ENCODE data around the gene UNKL. TPM values are rescaled to one million over a fixed set of nuclear protein-coding genes. Genes with fewer than 3 reads are reported as not detected.

Gene UNKL
- total RNA-seq, 2 donors from 2014 or later, result 32.6 to 96.7 TPM

- no peak overlapping the region for H3K4me3 ChIP-seq
- WGBS, result 82% methylated on average over 2 of the region's 2 CpGs
- no peaks in the 10 kb centered on the region for H3K9me3 ChIP-seq
- peaks cover 0 to 3% of the 10 kb centered on the region in 2 donors for H3K36me3 ChIP-seq
- TF ChIP-seq, protein P1, sequence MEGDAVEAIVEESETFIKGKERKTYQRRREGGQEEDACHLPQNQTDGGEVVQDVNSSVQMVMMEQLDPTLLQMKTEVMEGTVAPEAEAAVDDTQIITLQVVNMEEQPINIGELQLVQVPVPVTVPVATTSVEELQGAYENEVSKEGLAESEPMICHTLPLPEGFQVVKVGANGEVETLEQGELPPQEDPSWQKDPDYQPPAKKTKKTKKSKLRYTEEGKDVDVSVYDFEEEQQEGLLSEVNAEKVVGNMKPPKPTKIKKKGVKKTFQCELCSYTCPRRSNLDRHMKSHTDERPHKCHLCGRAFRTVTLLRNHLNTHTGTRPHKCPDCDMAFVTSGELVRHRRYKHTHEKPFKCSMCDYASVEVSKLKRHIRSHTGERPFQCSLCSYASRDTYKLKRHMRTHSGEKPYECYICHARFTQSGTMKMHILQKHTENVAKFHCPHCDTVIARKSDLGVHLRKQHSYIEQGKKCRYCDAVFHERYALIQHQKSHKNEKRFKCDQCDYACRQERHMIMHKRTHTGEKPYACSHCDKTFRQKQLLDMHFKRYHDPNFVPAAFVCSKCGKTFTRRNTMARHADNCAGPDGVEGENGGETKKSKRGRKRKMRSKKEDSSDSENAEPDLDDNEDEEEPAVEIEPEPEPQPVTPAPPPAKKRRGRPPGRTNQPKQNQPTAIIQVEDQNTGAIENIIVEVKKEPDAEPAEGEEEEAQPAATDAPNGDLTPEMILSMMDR (IDR thresholded peaks at IDR 0.05), result no peak
- intact Hi-C loops (cut with DNase I), result loop anchor here (10.0 kb wide), 1 partner anchor 202 kb away; the partner anchor contains the start of genes CRAMP1 and IFT140
- no peaks in the 10 kb centered on the region for H3K27me3 ChIP-seq (replicated peaks; ENCODE audit: insufficient read depth)
- H3K4me1 ChIP-seq (replicated peaks), result no peaks in the 10 kb centered on the region
- no peak overlapping the region for H3K27ac ChIP-seq
- no peak for DNase-seq (ENCODE audit: low spot score)
Measured at GRCh38 chr16:1412847-1413246, 1.7 kb downstream of the UNKL start.

GRCh38 chr16:1408171-1408837 lies 6.2 kb downstream of the UNKL start:
- peak; percentile 93 for DNase-seq (ENCODE audit: low spot score)
- Histone ChIP-seq H3K36me3 (peaks cover 0 to 3% of the 10 kb centered on the region in 2 donors), H3K9me3 (no peaks in the 10 kb centered on the region), H3K4me3 (peak overlapping the region; percentile 12 to 32), H3K27me3 (replicated peaks; ENCODE audit: insufficient read depth) (no peaks in the 10 kb centered on the region), H3K27ac (peak overlapping the region; percentile 20 to 37), H3K4me1 (replicated peaks) (peaks cover 3% of the 10 kb centered on the region)
- TF ChIP-seq, protein P1 (IDR thresholded peaks at IDR 0.05), result no peak
- peak; percentile 95 for TF ChIP-seq POLR2AphosphoS5 (IDR thresholded peaks at IDR 0.05)
- intact Hi-C loops (cut with DNase I), result loop anchor here (5.0 kb wide), 1 partner anchor 51 kb away; no protein-coding TSS in a partner anchor
- WGBS, result 3% methylated on average over 38 of the region's 42 CpGs

DNA sequence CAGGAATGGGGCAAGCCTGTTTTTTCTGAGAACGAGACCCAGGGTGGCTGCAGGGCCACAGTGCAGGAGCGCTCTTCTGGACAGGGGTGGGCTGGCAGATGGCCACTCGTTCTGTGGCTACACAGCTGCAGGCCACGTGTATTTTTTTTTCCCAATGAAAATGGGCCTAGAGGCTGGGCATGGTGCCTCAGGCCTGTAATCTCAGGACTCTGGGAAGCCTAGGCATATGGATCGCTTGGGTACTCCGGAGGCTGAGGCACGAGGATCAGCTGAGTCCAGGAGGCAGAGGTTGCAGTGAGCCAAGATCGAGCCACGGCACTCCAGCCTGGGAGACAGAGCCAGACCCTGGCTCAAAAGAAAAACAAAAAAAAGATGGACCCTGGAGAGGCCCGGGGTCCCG lies 6.8 kb downstream of the UNKL start:
- Histone ChIP-seq H3K27ac (peak overlapping the region in 1 of 2 donors; percentile 20), H3K4me3 (peak overlapping the region; percentile 12 to 32), H3K36me3 (peaks cover 0 to 7% of the 10 kb centered on the region in 2 donors), H3K4me1 (replicated peaks) (peaks cover 3% of the 10 kb centered on the region), H3K27me3 (replicated peaks; ENCODE audit: insufficient read depth) (no peaks in the 10 kb centered on the region), H3K9me3 (no peaks in the 10 kb centered on the region)
- intact Hi-C loops (cut with DNase I), result loop anchor here (5.0 kb wide), 1 partner anchor 50 kb away; no protein-coding TSS in a partner anchor
- 23% methylated on average over 10 of the region's 11 CpGs for WGBS
- no peak for DNase-seq (ENCODE audit: low spot score)
- TF ChIP-seq POLR2AphosphoS5 (IDR thresholded peaks at IDR 0.05) (no peak), POLR2A (IDR thresholded peaks at IDR 0.05) (no peak)
- TF ChIP-seq, protein P1 (IDR thresholded peaks at IDR 0.05), result no peak

DNA sequence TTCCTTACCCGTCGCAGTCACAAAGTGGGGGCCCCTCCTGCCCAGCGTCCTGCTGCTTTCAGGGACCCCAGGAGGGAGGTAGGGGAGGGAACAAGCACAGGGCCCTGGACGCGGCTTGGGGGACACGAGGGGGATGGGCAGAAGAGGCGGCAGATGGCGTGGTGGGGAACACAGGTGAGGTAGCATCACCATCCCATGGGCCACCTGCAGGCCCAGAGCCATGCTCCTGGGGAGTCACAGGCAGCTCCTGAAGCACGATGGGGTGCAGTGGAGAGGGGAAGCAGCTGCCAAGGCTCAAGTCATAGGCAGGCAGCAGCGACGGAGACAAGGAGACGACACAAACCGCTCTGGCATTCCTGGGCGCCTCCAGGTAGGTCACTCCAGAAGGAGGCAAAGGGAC lies 10.8 kb downstream of the UNKL start:
- Histone ChIP-seq H3K27me3 (replicated peaks; ENCODE audit: insufficient read depth) (no peaks in the 10 kb centered on the region), H3K9me3 (no peaks in the 10 kb centered on the region), H3K27ac (no peak overlapping the region), H3K4me3 (no peak overlapping the region), H3K4me1 (replicated peaks) (peaks cover 3% of the 10 kb centered on the region), H3K36me3 (peaks cover 4 to 15% of the 10 kb centered on the region in 2 donors)
- intact Hi-C loops (cut with DNase I), result no loop called here
- 87% methylated on average over 14 of the region's 14 CpGs for WGBS
- no peak for DNase-seq (ENCODE audit: low spot score)
- no peak for TF ChIP-seq POLR2AphosphoS5 (IDR thresholded peaks at IDR 0.05)
- TF ChIP-seq, protein P1 (IDR thresholded peaks at IDR 0.05), result no peak
- no peak for TF ChIP-seq POLR2A (IDR thresholded peaks at IDR 0.05)

DNA sequence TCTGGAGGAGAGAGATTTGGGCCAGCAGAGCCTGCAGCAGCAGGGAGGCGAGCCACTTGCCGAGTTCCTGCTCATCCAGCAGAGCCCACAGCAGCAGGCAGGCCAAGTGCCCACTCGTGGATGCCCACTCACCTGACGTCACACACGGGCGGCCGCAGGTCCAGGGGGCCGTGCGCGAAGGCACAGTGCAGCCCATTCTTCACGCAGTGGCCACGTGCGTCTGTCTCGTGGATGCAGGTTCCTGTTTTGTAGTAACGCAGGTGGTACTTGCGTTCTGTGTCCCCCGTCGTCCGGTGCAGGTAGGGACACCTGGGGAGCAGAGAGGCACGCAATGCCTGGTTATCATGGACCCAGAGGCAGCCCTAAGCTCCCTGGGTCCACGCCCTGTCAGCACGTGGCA lies 11.5 kb downstream of the UNKL start:
- TF ChIP-seq POLR2A (IDR thresholded peaks at IDR 0.05), result no peak
- no peak for TF ChIP-seq POLR2AphosphoS5 (IDR thresholded peaks at IDR 0.05)
- TF ChIP-seq, protein P1 (IDR thresholded peaks at IDR 0.05), result no peak
- no peak for DNase-seq (ENCODE audit: low spot score)
- H3K4me1 ChIP-seq (replicated peaks), result peaks cover 3% of the 10 kb centered on the region
- intact Hi-C loops (cut with DNase I), result no loop called here
- peaks cover 4 to 17% of the 10 kb centered on the region in 2 donors for H3K36me3 ChIP-seq
- H3K9me3 ChIP-seq, result no peaks in the 10 kb centered on the region
- H3K4me3 ChIP-seq, result no peak overlapping the region
- 95% methylated on average over 22 of the region's 22 CpGs for WGBS
- no peaks in the 10 kb centered on the region for H3K27me3 ChIP-seq (replicated peaks; ENCODE audit: insufficient read depth)
- H3K27ac ChIP-seq, result no peak overlapping the region
